Femur (tissue), 1 donor: ENCODE measurements around the gene NUP210.
A peak's percentile ranks its signal among the peaks of the same experiment; 100 is the strongest.

ENCODE experiments used
- DNase-seq: peaks from one replicate; pipeline ENCODE4 v3.0.0-alpha.2; 2017

Gene NUP210

GRCh38 chr3:13372126-13372525 lies 48.0 kb downstream of the NUP210 start:
- no peak for DNase-seq

- no peak for DNase-seq
These were observed 48.7 kb downstream of the NUP210 start for GRCh38 chr3:13371100-13372075.

GRCh38 chr3:13370609-13371008 lies 49.5 kb downstream of the NUP210 start:
- no peak for DNase-seq

- DNase-seq, result no peak
These were observed 50.1 kb downstream of the NUP210 start for GRCh38 chr3:13370055-13370454.

- DNase-seq, result no peak
These were observed 51.3 kb downstream of the NUP210 start for GRCh38 chr3:13368834-13369233.

GRCh38 chr3:13367728-13368127 lies 52.4 kb downstream of the NUP210 start:
- DNase-seq, result no peak

- DNase-seq, result no peak
These were observed 54.4 kb downstream of the NUP210 start for GRCh38 chr3:13365390-13366379.

- DNase-seq, result no peak
These were observed 55.4 kb downstream of the NUP210 start for GRCh38 chr3:13364602-13365271.

GRCh38 chr3:13362551-13362950 lies 57.6 kb downstream of the NUP210 start:
- no peak for DNase-seq

- DNase-seq, result no peak
These were observed 60.2 kb downstream of the NUP210 start for GRCh38 chr3:13359916-13360315.

GRCh38 chr3:13358643-13359042 lies 61.5 kb downstream of the NUP210 start:
- no peak for DNase-seq

- DNase-seq, result no peak
These were observed 62.1 kb downstream of the NUP210 start for GRCh38 chr3:13358051-13358450.

GRCh38 chr3:13357074-13357473 lies 63.0 kb downstream of the NUP210 start:
- DNase-seq, result no peak

- no peak for DNase-seq
These were observed 66.1 kb downstream of the NUP210 start for GRCh38 chr3:13353936-13354542.

GRCh38 chr3:13353506-13353905 lies 66.6 kb downstream of the NUP210 start:
- no peak for DNase-seq

- DNase-seq, result no peak
These were observed 67.4 kb downstream of the NUP210 start for GRCh38 chr3:13352621-13353131.

GRCh38 chr3:13349823-13350222 lies 70.3 kb downstream of the NUP210 start:
- no peak for DNase-seq

GRCh38 chr3:13348661-13349396 lies 71.3 kb downstream of the NUP210 start:
- peak; percentile 38 for DNase-seq

GRCh38 chr3:13348100-13348499 lies 72.0 kb downstream of the NUP210 start:
- DNase-seq, result no peak

GRCh38 chr3:13347390-13347950 lies 72.7 kb downstream of the NUP210 start:
- peak; percentile 46 for DNase-seq
